Muscle of arm (tissue), 14 donors: Measurements from ENCODE around the gene IST1. TPM values are rescaled to one million over a fixed set of nuclear protein-coding genes. Genes with fewer than 3 reads are reported as not detected.
"Not testable (repeated sequence)": the region's sequence is repeated elsewhere in the genome, so short reads cannot be mapped to it uniquely, and the experiment has no call there.

Experiments used
- DNase-seq: peaks from one replicate; pipeline ENCODE4 v3.0.0-alpha.2; 2013
- long read RNA-seq, 11 donors: transcript quantifications; one replicate each; lab custom pipeline, GENCODE V29; 2026
- polyA plus RNA-seq, 12 donors: library from polyadenylated mRNA; unstranded; fragments of 120-200 nt; gene quantifications; one replicate each; pipeline ENCODE4 v1.2.1, GENCODE V29; 2013; ENCODE audit not compliant: insufficient read length in 12 of 12

IST1 gene
- polyA plus RNA-seq = 100 to 1,000 TPM in 11 of 12 donors, not detected in 1; 118 to 236 (median 170) TPM
- long read RNA-seq, donor 1, full-length matches to known transcripts = 36 of 114 reads
- long read RNA-seq, donor 1, partial matches to known transcripts = 78 of 114 reads
- long read RNA-seq, donor 1, other reads (novel, unspliced or antisense) = 0 of 114 reads
- long read RNA-seq, donor 2, full-length matches to known transcripts = 27 of 38 reads
- long read RNA-seq, donor 2, partial matches to known transcripts = 11 of 38 reads
- long read RNA-seq, donor 2, other reads (novel, unspliced or antisense) = 0 of 38 reads
- long read RNA-seq, donor 3, full-length matches to known transcripts = 7 of 7 reads
- long read RNA-seq, donor 3, partial matches to known transcripts = 0 of 7 reads
- long read RNA-seq, donor 3, other reads (novel, unspliced or antisense) = 0 of 7 reads
- long read RNA-seq, donor 4, full-length matches to known transcripts = 12 of 12 reads
- long read RNA-seq, donor 4, partial matches to known transcripts = 0 of 12 reads
- long read RNA-seq, donor 4, other reads (novel, unspliced or antisense) = 0 of 12 reads
- long read RNA-seq, donor 5, full-length matches to known transcripts = 32 of 32 reads
- long read RNA-seq, donor 5, partial matches to known transcripts = 0 of 32 reads
- long read RNA-seq, donor 5, other reads (novel, unspliced or antisense) = 0 of 32 reads
- long read RNA-seq, donor 6, full-length matches to known transcripts = 15 of 15 reads
- long read RNA-seq, donor 6, partial matches to known transcripts = 0 of 15 reads
- long read RNA-seq, donor 6, other reads (novel, unspliced or antisense) = 0 of 15 reads
- long read RNA-seq, donor 7, full-length matches to known transcripts = 11 of 11 reads
- long read RNA-seq, donor 7, partial matches to known transcripts = 0 of 11 reads
- long read RNA-seq, donor 7, other reads (novel, unspliced or antisense) = 0 of 11 reads
- long read RNA-seq, donor 8, full-length matches to known transcripts = 34 of 47 reads
- long read RNA-seq, donor 8, partial matches to known transcripts = 13 of 47 reads
- long read RNA-seq, donor 8, other reads (novel, unspliced or antisense) = 0 of 47 reads
- long read RNA-seq, donor 9, full-length matches to known transcripts = 16 of 16 reads
- long read RNA-seq, donor 9, partial matches to known transcripts = 0 of 16 reads
- long read RNA-seq, donor 9, other reads (novel, unspliced or antisense) = 0 of 16 reads
- long read RNA-seq, donor 10, full-length matches to known transcripts = 18 of 24 reads
- long read RNA-seq, donor 10, partial matches to known transcripts = 6 of 24 reads
- long read RNA-seq, donor 10, other reads (novel, unspliced or antisense) = 0 of 24 reads
- long read RNA-seq, donor 11, full-length matches to known transcripts = 23 of 57 reads
- long read RNA-seq, donor 11, partial matches to known transcripts = 34 of 57 reads
- long read RNA-seq, donor 11, other reads (novel, unspliced or antisense) = 0 of 57 reads

GRCh38 chr16:71894921-71895678, at the start of gene IST1:
Gene IST1, plus strand, starts transcription at chr16:71895531. Its CDS starts 20,110 bp downstream, at chr16:71915641.
- peak; percentile 98 for DNase-seq

DNA sequence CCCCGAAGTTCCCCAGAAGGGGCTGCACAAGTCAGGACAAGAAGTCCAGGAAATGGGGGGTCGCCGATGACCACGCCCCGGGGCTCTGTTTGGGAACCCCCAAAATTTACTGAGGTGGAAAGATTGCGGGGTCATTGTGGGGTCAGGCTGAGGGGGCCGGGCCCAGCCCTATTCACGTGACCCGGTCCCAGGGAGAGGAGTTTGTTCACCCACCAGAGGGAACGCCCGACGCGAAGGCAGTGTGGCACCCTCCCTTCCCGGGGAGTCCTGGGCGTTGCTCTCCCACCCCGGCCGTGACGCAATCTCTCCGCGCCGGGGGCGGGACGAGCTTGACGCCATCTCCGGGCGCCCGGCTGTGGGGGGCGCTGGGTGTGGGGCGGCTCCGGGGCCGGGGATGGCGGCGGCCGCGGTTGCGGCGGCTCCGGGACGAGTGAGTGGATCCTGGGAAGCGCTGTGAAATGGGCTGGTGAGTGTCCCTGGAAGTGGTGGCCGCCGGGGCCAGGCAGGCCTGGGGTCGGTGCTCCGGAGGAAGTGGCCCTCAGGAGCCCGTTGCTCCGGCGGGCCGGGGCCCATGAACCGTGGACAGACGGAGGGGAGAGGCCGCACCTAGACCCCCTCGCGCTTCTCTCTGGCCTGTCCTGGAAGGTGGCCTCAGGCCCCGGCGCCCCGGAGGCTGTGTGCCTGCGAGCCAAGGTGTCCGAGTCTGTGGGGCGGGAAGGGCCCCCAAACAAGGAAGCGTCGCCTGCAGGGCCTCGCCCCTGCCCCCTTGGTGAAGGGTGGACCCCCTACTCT, 49.5 kb upstream of the IST1 start, which contains the start of gene ATXN1L:
TSS of gene ATXN1L (plus strand) at position 338 of the 792 bp plus-strand sequence. CDS start 3,765 bp downstream, outside the sequence.
- DNase-seq = peak; percentile 92

- no peak for DNase-seq
These were observed 48.9 kb upstream of the IST1 start for GRCh38 chr16:71846431-71846830.

GRCh38 chr16:71847096-71847495, 48.2 kb upstream of the IST1 start:
- no peak for DNase-seq

DNA sequence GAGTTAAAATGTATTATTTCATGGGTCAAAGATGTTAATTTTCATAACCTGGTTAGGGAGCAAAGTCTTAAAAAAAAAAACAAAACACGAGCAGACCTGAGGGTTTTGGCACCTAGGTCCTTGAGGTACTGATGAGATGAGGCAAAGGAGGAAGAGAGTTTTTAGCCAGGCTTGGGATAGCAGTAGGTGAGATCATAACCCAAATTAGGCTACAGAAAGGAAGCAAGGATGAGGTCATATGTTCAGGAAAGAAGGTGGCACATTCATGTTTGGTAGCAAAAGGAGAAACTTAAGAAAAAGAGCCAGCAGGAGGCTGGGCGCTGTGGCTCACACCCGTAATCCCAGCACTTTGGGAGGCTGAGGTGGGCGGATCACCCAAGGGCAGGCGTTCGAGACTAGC, 46.7 kb upstream of the IST1 start:
- DNase-seq = no peak

DNA sequence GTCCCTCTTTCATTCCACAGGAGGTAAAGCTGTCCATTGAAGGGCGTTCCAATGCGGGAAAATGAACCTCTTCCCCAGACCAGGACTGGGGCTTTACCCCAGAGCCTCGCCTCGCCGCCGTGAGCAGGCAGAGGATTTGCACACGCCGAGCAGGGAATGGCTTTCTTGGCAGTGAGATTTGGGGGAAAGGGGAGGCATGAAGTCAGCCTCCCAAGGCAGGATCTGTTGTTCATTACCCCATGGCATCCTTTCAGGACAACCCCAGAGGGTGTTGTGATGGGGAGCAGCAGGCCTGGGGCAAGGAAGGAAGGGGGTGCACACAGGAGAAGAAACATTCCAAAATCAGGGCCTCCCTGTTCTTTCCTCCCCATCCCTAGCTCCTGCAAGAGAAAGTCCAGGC, 43.6 kb upstream of the IST1 start:
- DNase-seq = no peak

DNA sequence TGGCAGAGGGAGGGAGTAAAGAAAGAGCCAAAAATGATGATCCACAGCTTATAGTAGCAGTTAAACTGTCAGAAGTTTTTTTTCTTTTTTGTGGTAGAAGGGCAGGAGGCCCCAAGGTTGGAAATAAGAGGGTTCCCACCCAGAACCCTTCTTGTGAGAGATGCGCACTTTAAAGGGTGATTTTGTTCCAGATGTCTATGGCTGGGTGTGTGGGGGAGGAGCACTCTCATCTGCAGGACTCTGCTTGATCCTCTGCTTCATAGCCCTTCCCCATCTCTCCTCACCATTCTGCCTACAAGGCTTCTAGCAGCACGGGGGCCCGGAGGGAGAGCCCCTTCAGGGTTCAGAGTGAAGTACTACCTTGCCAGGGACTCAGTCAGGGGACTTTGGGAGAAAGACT, 43.2 kb upstream of the IST1 start:
- DNase-seq = no peak

DNA sequence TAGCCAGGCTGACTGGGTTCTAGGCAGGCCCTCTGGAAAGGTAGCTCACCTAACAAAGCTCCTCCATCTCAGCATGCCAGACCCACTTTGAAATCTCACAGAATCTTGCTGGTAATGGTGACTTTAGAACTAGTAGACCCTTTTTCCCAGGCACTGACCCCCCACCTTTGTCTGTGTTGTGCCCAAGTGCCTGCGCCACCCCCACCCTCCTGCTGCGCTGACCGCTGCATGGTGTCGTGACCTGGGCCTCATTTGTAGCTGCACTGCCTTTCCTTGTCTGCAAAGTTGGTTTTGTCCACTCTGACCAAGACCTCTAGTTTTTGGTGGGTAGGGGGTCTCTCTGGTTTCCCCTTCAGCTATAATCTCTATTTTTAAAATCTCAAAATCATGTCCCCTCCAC, 42.8 kb upstream of the IST1 start:
- DNase-seq = no peak

DNA sequence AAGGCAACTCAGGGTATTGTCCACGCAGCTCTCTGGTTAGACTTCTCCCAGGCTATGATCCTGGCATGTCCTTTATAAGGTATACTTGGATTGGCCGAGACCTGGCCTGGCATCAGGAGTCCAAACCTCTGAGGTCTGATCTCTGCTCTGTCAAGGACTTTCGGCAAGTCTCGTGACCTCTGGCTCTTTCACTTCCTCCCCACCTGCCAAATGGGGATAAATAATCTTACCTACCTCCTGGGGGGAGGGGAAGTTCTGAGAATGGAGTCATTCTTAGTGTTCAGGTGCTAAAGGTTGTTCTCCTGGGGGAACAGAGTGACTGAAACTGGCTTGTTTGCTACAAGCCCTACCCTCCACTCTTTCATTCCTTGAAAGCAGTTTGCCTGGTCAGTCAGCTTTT, 41.9 kb upstream of the IST1 start:
- DNase-seq = no peak

- no peak for DNase-seq
These were observed 40.9 kb upstream of the IST1 start for GRCh38 chr16:71854369-71854948.

GRCh38 chr16:71855937-71856662, 39.2 kb upstream of the IST1 start:
- no peak for DNase-seq

- no peak for DNase-seq
These were observed 35.4 kb upstream of the IST1 start for GRCh38 chr16:71859762-71860521.

- DNase-seq = no peak
These were observed 31.3 kb upstream of the IST1 start for GRCh38 chr16:71863995-71864394.

DNA sequence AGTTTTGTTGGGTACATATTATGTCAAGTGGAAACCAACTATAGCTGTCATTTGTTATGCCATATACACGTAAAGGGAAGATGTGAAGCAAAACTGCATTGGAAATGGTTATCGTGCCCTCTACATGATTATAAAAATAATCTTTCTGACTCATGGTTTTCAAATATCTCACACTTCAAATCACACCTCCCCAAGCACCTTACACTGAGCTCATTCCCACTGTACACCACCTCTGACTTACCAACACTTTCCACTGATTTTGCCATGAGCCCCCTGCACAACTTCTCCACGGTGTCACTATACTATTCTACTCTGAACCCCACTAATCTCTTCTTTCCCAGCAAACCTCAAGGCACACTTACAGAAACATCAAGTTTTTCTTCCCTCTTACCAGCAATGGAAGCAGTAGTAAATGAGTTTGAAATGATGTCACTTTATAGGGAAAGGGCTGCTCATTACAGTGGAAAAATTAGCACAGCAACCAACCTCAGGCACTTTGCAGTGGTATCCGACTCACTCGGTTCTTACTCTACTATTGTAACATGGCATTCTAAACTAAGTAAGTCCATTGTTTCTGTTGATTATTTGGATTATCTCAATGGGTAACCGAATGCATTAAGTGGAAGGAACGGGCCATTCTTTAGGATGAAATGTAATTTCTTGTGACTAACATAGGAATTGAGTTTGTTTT, 30.0 kb upstream of the IST1 start:
- DNase-seq = no peak

- DNase-seq = not testable (repeated sequence)
These were observed 28.2 kb upstream of the IST1 start for GRCh38 chr16:71867175-71867574.

DNA sequence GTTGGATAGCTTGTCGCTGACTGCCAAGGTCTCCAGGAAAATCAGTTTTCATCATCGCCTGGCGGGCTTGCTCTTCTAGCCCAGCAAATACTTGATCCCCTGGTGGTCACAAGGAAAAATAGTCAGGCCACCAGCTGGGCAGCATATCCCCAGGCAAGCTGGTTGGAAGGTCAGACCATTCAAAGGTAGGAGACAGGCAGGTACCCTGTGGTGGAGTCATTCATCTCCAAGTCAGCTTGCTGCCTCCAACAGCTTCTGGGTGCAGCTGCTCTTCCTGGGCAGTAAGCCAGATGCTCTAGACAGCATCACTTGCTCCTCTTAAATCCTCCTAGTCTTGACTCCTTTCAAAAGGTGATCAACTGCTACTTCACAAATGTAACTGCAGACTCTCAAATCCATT, 27.4 kb upstream of the IST1 start:
- no peak for DNase-seq

DNA sequence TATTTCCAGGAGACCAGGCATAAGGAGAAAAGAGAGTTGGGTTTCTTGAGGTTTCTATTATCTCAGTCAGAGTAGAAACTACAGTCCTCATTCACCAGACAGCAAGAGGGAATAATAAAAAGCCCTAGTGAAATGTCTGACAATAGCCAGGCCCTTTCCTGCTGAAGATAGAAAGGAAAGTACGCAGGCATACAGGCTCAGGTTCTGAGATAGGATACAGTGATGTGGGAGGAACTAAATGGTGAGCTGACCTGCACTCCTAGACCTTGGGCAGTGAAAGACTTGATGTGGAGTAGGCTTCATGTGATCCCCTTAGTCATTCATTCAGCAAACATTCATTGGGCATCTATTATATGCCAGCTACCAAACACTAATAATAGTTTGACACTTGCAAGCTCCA, 26.2 kb upstream of the IST1 start:
- DNase-seq = no peak
